ENCODE data around the gene HSP90AB1.
A peak's percentile ranks its signal among the peaks of the same experiment; 100 is the strongest.

Gene HSP90AB1

DNA sequence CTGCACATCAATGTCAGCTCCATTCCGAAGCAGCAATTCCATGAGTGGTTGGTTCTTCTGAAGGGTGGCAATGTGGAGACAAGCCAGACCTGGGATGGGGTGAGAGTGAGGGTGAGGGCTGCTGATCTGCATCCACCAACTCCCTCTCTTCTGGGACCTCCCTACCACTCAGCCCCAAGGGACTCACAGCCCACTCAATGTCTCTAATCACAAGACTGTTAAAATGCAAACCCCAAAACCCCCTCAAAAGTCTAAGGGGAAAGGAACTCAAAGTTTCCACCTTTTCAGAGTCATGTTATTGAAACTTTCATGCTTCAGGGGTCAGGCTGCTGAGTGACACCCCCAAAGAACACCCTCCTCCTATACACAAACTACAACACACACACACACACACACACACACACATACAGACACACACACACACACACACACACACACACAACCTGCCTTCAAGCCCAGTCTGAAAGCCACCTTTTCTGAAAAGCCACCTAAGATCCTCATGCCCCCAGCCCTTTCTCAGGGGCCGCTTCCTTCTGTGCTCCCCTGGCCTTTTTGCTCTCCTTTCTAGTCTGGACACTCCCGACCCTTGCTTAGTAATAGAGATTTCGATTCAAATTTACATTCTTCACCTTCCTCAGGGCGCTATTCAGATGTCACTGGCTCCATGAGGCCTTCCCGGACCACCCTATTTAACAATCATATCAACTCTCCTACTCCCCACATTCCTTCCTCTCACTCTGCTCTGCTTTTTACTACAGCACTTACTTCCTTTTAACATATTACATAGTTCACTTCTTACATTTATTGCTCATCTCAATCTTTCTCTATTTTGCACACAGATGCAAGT is 13.8 kb downstream of the HSP90AB1 start:
- TF ChIP-seq TAF1 (IDR thresholded peaks at IDR 0.05; ENCODE audit: borderline replicate concordance, insufficient read depth, low read length) (no peak), POLR2AphosphoS5 (IDR thresholded peaks at IDR 0.05; ENCODE audit: low read depth, low read length) (no peak), FOXP2 (optimal IDR thresholded peaks at IDR 0.05; ENCODE audit: borderline replicate concordance, extremely low read depth, extremely low read length, insufficient read depth) (no peak), SIN3A (IDR thresholded peaks at IDR 0.05; ENCODE audit: borderline replicate concordance, insufficient read depth, low read length) (no peak)
- TF ChIP-seq, protein P1, sequence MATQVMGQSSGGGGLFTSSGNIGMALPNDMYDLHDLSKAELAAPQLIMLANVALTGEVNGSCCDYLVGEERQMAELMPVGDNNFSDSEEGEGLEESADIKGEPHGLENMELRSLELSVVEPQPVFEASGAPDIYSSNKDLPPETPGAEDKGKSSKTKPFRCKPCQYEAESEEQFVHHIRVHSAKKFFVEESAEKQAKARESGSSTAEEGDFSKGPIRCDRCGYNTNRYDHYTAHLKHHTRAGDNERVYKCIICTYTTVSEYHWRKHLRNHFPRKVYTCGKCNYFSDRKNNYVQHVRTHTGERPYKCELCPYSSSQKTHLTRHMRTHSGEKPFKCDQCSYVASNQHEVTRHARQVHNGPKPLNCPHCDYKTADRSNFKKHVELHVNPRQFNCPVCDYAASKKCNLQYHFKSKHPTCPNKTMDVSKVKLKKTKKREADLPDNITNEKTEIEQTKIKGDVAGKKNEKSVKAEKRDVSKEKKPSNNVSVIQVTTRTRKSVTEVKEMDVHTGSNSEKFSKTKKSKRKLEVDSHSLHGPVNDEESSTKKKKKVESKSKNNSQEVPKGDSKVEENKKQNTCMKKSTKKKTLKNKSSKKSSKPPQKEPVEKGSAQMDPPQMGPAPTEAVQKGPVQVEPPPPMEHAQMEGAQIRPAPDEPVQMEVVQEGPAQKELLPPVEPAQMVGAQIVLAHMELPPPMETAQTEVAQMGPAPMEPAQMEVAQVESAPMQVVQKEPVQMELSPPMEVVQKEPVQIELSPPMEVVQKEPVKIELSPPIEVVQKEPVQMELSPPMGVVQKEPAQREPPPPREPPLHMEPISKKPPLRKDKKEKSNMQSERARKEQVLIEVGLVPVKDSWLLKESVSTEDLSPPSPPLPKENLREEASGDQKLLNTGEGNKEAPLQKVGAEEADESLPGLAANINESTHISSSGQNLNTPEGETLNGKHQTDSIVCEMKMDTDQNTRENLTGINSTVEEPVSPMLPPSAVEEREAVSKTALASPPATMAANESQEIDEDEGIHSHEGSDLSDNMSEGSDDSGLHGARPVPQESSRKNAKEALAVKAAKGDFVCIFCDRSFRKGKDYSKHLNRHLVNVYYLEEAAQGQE (IDR thresholded peaks at IDR 0.05; ENCODE audit: insufficient read depth in 1 of 2, low read depth in 2 of 2, low read length in 2 of 2), result no peak

DNA sequence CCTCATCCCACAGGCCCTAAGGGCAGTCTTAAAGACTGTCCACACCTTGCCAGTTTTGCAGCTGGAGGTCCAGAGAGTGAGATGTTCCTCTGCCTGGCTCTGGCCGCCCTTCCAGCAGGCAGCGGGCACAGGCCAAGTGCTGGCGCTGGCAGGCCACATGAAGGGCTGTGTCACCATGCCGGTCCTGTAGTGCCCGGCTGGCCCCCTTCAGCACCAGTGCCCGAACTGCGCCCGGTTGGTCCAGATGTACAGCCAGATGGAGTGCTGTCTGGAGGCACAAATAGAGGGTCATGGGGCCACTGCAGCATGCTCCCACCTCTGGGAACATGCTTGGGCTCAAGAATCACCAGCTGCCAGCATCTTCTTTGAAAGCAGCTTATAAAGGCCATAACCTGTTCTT is 14.7 kb downstream of the HSP90AB1 start:
- TF ChIP-seq TAF1 (IDR thresholded peaks at IDR 0.05; ENCODE audit: borderline replicate concordance, insufficient read depth, low read length) (no peak), SIN3A (IDR thresholded peaks at IDR 0.05; ENCODE audit: borderline replicate concordance, insufficient read depth, low read length) (no peak), FOXP2 (optimal IDR thresholded peaks at IDR 0.05; ENCODE audit: borderline replicate concordance, extremely low read depth, extremely low read length, insufficient read depth) (no peak), POLR2AphosphoS5 (IDR thresholded peaks at IDR 0.05; ENCODE audit: low read depth, low read length) (no peak)
- TF ChIP-seq, protein P1 (IDR thresholded peaks at IDR 0.05; ENCODE audit: insufficient read depth in 1 of 2, low read depth in 2 of 2, low read length in 2 of 2), result no peak

DNA sequence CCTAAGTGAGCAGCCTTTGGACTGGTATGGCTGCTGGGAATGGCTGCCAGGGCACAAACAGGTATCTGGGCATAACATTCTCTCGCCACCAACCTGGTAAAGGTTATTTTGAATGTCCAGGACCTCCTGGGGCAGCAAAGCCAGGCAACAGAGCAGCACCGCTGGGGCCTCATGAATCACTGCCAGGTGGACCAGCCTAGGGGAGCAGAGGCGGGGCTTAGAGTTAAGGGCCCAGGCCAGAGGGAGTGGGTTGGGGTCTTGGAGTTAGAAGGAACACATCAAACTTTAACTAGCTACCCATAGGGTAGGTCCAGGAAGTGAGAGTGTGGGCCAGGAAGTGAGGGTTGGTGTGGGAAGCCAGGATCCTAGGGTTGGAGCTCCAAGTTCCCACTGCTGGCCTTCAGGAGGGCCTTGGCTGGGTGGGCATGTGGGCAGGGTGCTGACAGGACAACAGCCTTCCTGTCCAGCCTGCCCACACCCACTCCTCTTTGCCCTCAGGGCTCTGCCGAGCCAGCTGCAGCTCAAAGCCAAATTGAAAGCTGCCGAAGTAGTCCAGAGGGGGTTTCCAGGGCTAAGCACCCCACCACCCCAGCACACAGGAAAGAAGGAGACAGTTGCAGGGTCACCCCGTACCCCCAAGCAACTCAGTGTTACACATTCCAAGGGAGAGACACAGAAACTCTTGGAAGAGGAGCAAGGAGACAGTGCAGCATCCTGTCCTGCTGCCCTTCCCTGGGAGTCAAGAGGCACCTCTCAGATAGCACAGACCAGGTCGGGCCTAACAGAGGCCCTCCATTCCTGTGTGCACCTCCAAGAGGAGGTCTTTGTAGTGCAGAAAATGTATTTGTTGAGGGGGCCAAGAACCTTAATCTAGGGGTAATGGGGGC is 15.8 kb downstream of the HSP90AB1 start:
- no peak for TF ChIP-seq TAF1 (IDR thresholded peaks at IDR 0.05; ENCODE audit: borderline replicate concordance, insufficient read depth, low read length)

DNA sequence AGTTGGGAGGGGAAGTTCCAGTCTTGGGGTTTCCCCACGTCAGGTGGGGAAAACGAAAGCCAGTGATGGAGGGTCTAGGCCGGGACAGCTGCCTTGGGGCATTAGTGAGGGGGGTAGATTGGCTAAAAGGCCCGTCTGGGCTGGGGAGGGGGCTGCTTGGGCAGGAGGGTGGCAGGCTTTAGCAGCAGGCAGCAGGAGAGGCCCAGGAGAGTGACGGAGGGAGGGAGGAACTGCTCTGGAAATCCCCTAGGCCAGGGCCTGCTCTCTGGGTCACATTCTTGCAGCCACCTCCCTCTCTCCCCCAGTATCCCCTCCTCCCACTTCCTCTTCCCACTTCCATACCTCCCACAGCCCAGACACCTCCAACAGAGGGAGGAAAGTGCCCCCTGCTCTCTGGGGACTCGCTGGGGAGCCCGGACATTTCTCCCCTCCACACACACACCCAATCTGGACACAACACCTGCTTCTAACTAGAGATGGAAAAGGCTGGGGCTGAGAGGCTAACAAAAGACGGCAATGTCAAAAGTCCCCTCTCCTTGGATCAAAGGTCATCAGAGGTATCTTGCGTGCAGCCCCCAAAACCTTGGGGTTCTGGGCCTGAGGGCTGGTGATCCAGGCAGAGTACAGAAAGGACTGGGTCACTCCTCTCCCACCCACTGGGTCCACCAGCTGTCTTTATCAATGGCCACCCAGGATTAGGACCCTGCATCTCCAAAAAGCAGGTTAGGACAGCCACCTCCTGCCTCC is 16.6 kb downstream of the HSP90AB1 start:
- TF ChIP-seq SIN3A (IDR thresholded peaks at IDR 0.05; ENCODE audit: borderline replicate concordance, insufficient read depth, low read length) (peak; percentile 17; the same call in 1 of the 2 replicates), POLR2AphosphoS5 (IDR thresholded peaks at IDR 0.05; ENCODE audit: low read depth, low read length) (no peak)

DNA sequence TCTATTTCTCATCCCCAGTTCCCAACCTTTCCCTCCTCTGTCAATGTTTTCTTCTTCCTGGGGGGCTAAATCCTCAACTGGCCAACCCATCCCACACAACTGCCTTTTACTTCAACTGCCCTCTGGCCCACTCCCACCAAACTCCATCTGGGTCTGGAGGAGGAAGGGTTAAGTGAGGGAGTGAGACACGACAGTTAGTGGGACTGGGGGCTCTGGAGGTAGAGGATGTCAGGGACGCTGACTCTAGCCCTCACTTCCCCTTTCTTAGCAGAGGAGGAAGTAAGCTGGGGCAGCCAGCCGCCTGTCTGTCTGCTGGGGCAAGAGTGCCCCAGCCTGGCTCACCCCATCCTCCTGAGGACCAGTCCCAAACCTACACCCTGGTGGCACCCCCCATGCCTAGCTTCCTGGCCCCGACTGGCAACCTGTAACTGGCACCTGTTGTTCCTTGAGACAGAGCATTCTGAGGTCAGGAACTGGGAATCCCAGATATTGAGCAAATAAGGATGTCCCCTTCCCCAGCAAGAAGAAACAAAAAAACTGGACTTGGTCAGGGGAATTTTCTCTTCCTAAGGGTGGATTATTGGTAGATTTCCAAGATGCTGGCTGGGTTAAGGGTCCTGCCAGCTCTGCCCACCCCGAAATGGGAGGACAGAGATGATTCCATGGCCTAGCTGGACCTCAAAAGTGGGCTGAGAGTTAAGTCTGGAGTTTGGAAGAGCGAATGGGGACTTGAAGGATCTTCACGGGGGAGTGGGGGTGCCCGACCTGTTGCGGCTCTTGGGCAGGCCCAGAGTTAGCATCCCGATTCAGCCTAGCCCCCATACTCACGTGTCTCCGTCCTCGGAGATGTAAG is 17.5 kb downstream of the HSP90AB1 start:
- TF ChIP-seq, protein P1 (IDR thresholded peaks at IDR 0.05; ENCODE audit: insufficient read depth in 1 of 2, low read depth in 2 of 2, low read length in 2 of 2), result no peak
- TF ChIP-seq TAF1 (IDR thresholded peaks at IDR 0.05; ENCODE audit: borderline replicate concordance, insufficient read depth, low read length), result peak; percentile 49; the same call in 1 of the 2 replicates
